ENCODE measurements around the gene RCL1.
"Not testable (repeated sequence)": the region's sequence is repeated elsewhere in the genome, so short reads cannot be mapped to it uniquely, and the experiment has no call there.

RCL1 gene

GRCh38 chr9:4784403-4784802 is 8.3 kb upstream of the RCL1 start:
- no peak for DNase-seq

- DNase-seq, result no peak
Measured at GRCh38 chr9:4786599-4786998, 6.1 kb upstream of the RCL1 start.

GRCh38 chr9:4787876-4788275 is 4.9 kb upstream of the RCL1 start:
- DNase-seq, result no peak

GRCh38 chr9:4788703-4789102 is 4.0 kb upstream of the RCL1 start:
- no peak for DNase-seq

- no peak for DNase-seq
Measured at GRCh38 chr9:4792054-4792571, 631 bp upstream of the RCL1 start.

- no peak for DNase-seq
Measured at GRCh38 chr9:4793459-4794395, 983 bp downstream of the RCL1 start.

GRCh38 chr9:4794691-4795090 is 1.9 kb downstream of the RCL1 start:
- DNase-seq, result no peak

- DNase-seq, result not testable (repeated sequence)
Measured at GRCh38 chr9:4795108-4795507, 2.4 kb downstream of the RCL1 start.

GRCh38 chr9:4796530-4796929 is 3.8 kb downstream of the RCL1 start:
- DNase-seq, result no peak

GRCh38 chr9:4796988-4797853 is 4.5 kb downstream of the RCL1 start:
- no peak for DNase-seq

- no peak for DNase-seq
Measured at GRCh38 chr9:4797854-4798150, 5.1 kb downstream of the RCL1 start.

- DNase-seq, result no peak
Measured at GRCh38 chr9:4798281-4799032, 5.7 kb downstream of the RCL1 start.

GRCh38 chr9:4799033-4799430 is 6.3 kb downstream of the RCL1 start:
- DNase-seq, result no peak

GRCh38 chr9:4799775-4800174 is 7.0 kb downstream of the RCL1 start:
- DNase-seq, result no peak

- no peak for DNase-seq
Measured at GRCh38 chr9:4801156-4801555, 8.4 kb downstream of the RCL1 start.

GRCh38 chr9:4803670-4804530 is 11.2 kb downstream of the RCL1 start:
- no peak for DNase-seq

GRCh38 chr9:4804531-4805016 is 11.8 kb downstream of the RCL1 start:
- DNase-seq, result no peak

GRCh38 chr9:4805191-4805918 is 12.6 kb downstream of the RCL1 start:
- DNase-seq, result no peak

GRCh38 chr9:4810565-4810964 is 17.8 kb downstream of the RCL1 start:
- no peak for DNase-seq

GRCh38 chr9:4811824-4812223 is 19.1 kb downstream of the RCL1 start:
- no peak for DNase-seq

- no peak for DNase-seq
Measured at GRCh38 chr9:4812858-4813257, 20.1 kb downstream of the RCL1 start.
